ENCODE results near the gene KCNK4.

KCNK4 gene

GRCh38 chr11:64298966-64299846, 8.1 kb downstream of the KCNK4 start:
- peak overlapping the region in 1 of 2 donors; percentile 21 for H3K4me3 ChIP-seq (replicated peaks in 1 of 2; ENCODE audit: low read depth in 2 of 2, low read length in 2 of 2)
- DNase-seq (ENCODE audit: low read depth in 2 of 2): peak in 1 of 2 donors; percentile 41
- no peak for TF ChIP-seq CTCF (IDR thresholded peaks at IDR 0.05; ENCODE audit: low read depth, low read length)

- no peak for DNase-seq (ENCODE audit: low read depth in 2 of 2)
- peak within 1 kb of the TSS; percentile 15 to 33 for H3K4me3 ChIP-seq (replicated peaks in 1 of 2; ENCODE audit: low read depth in 2 of 2, low read length in 2 of 2)
- TF ChIP-seq CTCF (IDR thresholded peaks at IDR 0.05; ENCODE audit: low read depth, low read length): no peak
Observed at GRCh38 chr11:64299847-64300648, 8.9 kb downstream of the KCNK4 start, which contains the start of gene CATSPERZ. TSS of gene CATSPERZ (plus strand) at chr11:64300358. CDS start at chr11:64300411, 53 bp downstream.

- TF ChIP-seq CTCF (IDR thresholded peaks at IDR 0.05; ENCODE audit: low read depth, low read length): no peak
- DNase-seq (ENCODE audit: low read depth in 2 of 2): no peak
- H3K4me3 ChIP-seq (replicated peaks in 1 of 2; ENCODE audit: low read depth in 2 of 2, low read length in 2 of 2): no peak overlapping the region
Observed at GRCh38 chr11:64303109-64304031, 12.3 kb downstream of the KCNK4 start.

- H3K4me3 ChIP-seq (replicated peaks in 1 of 2; ENCODE audit: low read depth in 2 of 2, low read length in 2 of 2): peak overlapping the region; percentile 57 to 63
- no peak for DNase-seq (ENCODE audit: low read depth in 2 of 2)
- TF ChIP-seq CTCF (IDR thresholded peaks at IDR 0.05; ENCODE audit: low read depth, low read length): no peak
Observed at GRCh38 chr11:64304032-64304315, 12.9 kb downstream of the KCNK4 start.

- peak overlapping the region; percentile 57 to 63 for H3K4me3 ChIP-seq (replicated peaks in 1 of 2; ENCODE audit: low read depth in 2 of 2, low read length in 2 of 2)
- TF ChIP-seq CTCF (IDR thresholded peaks at IDR 0.05; ENCODE audit: low read depth, low read length): peak; percentile 81
- peak; percentile 93 for DNase-seq (ENCODE audit: low read depth in 2 of 2)
Observed at GRCh38 chr11:64304316-64305072, 13.4 kb downstream of the KCNK4 start.

All from cardiac fibroblast (primary cell).